GM21737 (cell line): ENCODE results near the gene NRXN3.

Experiments used
- ATAC-seq: cut with Tn5 transposase; IDR thresholded peaks from one replicate; pipeline ENCODE4 v1.9.1; 2021; ENCODE audit warnings: mild to moderate bottlenecking, moderate library complexity; ENCODE audit not compliant: unreplicated experiment

Gene NRXN3

DNA sequence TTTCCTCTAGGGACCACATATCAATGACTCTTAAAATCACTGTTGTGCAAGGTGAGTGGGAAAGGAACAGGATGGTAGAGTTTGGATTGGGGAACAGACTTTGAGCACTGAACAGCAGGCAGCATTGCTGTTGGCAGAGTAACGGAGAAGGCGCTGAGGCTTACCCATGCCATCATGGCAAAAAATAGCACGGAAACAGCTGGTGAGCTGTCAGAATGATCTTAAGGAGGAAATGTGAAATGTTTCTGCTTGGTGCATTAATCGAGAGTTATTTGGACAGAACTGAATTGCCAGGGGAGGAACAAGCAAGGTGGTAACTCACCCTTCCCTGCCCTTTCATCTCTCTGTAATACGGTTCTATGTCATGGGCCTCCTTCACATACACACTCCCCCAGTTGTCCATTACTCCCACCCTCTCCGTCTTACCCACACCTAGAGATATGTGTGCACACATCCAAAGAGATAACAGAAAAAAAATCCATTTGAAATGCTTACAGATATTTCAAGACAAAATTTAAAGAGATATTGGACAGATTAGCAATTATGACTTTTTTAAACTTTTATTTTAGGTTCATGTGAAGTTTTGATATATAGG, 1468.6 kb downstream of the NRXN3 start:
- no peak for ATAC-seq

DNA sequence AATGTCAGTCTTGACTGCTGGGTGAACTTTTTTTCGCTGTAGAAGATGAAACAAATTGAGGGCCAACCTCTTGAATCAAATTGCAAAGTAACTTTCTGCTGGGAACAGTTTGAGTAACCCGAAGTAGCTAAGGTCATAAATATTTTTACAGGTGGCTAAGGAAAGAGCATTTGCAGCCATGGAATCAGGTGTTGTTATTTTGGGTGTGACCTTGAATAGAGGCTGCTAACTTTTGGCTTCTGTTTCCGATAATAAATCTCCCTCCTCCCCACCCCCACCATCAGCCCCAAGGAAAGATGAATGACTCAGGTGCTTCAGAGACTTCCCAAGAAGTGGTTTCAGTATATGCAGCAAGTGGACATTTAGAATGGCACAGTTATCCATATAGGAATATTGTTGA, 1469.4 kb downstream of the NRXN3 start:
- ATAC-seq: no peak

DNA sequence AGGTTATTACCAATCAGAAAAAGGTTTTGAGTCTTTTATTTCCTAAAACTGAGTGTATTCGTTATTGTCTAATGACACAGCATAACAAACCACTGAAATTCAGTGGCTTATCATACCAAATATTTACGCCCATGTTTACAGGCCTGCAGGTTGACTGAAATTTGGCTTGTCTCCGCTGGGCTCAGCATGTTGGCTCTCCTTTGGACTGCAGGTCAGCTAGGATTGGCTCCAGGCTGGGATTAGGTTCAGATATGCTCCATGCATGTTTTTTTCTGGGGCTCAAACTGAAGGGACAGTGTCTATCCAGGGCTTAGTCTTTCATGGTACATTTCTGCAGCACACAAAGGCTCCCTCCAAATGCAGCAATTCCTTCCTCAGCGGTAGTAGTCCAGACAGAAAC, 1471.2 kb downstream of the NRXN3 start:
- no peak for ATAC-seq

DNA sequence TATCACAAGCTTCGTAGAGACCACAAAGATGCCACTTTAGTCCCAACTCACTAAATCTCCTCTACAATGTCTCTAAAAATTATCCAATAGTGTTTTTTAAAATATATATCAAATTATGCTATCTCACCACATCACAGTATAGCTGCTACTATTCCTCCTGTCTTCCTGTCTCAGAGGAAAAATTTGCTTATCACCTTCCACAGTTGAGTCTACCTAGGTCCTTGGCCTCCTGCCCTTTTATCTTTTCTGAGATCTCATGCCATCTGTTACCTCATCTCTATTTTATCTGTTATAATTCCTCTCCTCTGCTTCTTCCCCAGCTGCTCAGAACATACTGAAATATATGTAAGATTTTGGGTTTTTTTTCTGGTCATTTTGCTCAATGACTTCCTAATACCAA, 1473.0 kb downstream of the NRXN3 start:
- no peak for ATAC-seq

DNA sequence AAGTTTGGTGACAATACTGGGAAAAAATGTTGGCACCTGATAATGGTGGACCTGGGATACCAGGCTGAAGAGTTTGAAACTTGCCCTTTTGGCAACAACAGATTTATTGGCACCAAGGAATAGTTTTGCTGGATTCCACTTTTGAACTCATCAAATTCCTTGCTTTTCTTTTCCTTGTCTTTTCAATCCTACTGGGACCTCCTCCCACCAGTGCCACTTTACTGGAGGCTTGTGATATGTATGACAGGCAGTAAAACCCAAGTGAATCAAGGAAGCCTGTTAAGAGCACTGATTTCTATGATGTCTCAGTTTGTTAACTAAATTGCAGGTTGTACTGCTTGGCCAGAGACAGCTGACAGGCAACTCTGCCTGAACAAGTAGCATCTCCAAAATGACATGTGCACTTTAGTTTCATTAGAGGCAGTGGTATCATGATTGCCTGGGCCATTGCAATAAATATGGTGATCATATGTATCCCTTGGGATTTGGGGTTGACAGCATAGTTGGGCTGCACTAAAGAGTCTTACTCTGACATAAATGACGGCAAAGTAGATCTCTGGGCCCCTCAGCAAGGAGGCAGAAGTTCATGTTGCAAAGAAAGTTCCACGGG, 1475.7 kb downstream of the NRXN3 start:
- no peak for ATAC-seq

DNA sequence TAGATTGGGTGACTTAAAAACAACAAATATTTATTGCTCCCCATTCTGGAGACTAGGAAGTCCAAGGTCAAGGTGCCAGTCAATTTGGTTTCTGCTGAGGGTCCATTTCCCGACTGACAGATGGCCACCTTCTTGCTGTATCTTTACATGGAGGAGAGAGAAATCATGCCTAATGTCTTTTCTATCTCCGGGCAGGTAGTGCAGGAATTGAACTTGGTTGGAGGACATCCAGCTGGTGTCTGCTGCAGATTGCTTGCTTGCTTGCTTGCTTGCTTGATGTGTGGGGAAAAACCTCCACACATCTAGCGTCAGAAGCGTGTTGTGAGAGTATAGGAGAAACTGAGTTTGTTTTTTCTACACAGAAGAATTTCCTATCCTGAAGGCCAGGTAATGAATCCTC, 1479.7 kb downstream of the NRXN3 start:
- ATAC-seq: no peak

DNA sequence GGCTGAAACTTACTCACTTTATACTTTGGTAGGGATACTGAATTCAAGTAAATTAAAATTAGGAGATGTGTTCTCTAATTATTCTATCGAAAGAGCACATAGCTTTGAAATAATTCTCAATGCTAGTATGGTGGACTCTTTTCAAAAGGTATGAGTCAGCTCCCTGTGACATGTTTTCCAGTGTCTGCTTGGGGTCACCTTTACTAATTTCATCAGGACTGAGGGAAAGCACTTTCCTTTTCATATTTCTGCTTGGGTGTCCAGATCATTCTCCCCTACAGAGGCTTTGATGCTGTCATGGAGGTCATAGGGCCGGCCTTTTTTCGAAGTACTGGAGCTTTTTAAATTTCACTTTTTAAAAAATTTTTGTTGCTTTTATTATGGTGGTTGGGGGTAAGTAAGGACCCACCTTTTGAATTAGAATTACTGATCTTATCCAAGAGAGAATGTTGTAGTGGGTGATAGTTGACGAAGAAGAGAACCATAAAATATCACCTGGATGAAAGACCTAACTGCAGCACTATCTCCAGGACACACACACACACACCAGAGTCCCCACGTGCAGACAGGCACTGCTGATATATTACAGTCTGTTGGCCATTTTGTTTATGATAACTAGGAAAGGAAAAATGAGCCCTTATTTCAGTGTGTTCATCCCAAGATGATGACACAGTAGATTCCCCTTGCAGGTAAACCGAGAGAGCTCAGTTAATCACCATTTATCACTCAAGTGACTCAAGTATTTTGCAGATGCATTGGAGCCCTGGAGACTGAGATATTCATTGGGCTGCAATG, 1482.5 kb downstream of the NRXN3 start:
- ATAC-seq: no peak

DNA sequence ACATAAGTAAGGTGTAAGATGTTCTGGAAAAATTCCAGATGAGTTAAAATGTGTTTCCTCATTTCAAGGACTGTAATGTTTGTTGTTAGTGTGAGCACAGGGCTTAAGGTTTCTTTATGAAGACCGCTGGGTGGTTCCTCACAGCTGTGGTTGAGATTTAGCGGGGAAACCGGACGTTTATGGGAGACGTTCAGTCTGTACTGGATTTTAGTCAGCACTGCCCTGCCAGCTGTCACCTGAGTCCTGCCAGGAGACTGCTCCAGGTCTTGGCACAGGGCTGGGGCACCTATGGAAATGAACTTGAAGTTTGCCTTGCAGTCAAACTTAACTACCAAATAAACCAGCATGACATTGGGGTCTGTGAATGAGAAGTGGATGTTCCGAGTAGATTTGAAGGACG, 1485.9 kb downstream of the NRXN3 start:
- no peak for ATAC-seq

DNA sequence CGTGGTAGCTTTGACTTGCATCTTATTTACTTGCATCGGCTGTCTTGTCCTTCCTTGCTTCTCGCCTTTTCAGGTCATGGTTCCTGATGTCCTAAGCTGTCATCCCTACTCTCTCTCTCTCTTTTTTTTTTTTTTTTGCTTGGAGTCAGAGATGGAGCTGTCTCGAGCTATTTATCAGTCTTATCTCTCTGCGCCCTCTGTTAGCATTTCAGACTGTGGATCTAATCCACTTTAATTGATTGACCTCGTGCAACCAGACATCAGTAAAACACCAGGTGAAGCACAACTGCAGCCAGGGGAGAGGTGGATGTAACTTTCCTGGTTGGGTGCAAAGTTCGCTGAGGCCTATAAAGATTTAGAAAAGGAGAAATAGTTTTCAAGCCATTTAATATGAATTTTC, 1486.3 kb downstream of the NRXN3 start:
- no peak for ATAC-seq

DNA sequence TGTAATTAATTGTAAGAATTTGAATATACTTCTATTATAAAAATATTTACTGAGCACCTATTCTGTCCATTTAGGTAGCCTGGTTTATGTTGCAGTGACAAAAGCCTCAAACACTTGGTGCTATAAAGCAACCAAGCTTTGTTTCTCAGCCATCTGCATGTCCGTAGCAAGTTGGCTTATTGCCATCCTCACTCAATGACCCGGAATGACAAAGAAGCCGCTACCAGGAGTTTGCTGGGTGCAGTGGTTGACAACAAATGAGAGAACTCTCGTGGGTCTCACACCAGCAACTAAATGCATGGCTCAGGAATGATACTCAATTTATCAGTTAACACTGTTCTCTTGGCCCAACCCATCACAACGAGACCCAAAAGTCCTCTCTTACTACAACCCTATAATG, 1488.0 kb downstream of the NRXN3 start:
- ATAC-seq: no peak

DNA sequence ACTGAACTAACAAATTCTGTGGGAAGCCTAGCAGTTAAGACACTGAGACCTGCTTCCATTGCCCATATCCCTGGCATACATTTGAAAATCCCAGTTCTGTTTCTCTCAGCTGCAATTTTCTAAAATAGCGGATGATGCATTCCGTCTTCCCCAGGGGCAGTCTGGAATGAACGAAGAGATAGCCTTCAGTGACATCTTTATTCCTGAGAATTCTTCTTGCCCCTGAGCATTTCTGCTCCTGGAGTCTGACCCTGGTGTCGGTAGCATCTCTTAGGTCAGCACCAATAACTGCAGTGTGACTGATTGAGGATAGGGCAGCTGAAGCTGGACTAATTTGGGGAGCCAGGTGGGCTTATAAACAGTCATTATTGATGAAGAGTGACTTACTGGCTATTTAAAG, 1488.6 kb downstream of the NRXN3 start:
- ATAC-seq: no peak

DNA sequence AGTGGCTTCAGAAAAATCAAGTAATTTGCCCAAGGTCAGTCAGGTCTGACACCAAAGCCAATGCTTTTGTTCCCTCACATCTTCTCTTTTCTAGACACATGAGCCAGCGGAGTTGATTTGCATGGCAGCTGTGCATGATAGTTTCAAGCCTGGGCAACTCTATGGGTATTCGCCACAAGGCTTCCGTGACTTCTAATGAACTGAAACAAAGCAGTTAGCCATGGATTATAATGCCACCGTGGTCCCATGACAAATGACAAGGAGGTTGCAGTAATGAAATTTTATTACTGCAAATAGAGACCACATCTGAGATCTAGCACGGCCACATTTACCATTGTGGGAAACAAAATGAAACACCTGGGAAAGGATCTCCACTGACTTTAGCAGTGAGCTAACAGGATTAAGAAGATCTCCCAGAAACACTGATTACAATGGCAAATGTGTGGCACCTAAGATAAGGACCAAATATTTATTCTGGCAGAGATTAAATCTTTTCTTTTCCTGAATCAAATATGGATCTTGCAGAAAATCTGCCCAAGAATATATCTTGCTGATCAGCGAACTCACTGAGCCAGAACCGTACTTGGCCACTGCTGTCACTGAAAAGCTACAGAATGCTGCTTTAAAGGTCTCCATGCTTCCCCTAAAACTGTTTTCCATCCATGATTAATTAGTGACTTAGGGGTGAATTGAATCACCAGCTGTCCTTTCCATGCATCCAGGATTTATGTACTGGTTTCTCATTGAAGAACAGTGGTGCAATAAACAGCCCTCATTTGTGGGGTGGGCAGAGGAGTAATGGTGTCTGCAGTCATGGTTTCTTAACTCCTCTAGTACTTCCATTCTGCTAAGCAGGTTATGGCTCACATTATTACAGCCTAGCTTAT, 1490.1 kb downstream of the NRXN3 start:
- ATAC-seq: no peak

DNA sequence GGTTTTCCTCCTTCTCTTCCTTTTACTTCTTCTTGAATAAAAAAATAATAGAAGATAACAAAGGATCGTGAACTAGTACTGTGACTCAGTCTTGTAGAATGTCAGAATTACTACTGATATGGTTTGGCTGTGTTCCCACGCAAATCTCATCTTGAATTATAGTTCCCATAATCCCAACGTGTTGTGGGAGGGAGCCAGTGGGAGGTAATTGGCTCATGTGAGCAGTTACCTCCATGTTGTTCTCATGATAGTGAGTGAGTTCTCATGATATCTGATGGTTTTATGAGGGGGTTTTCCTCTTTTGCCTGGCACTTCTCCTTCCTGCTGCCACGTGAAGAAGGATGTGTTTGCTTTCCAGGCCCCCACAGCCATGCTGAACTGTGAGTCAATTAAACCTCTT, 1491.6 kb downstream of the NRXN3 start:
- no peak for ATAC-seq

DNA sequence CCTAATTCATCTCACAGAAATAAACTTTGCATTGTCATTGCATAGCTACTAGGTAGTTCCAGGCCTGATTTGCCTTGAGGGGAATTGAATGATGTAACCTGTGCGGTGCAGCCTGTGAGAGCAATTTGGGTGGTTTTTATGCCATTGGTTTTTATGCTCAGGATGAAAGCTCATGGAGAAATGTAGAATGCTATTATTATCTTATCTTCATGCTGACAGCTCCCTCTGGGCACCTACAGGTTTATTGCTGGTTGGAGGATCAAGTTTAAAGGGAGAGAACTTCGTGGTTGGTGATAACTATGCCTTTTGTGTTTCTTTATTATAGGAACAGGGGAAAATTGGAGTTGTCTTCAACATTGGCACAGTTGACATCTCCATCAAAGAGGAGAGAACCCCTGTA, 1493.3 kb downstream of the NRXN3 start:
- ATAC-seq: no peak

DNA sequence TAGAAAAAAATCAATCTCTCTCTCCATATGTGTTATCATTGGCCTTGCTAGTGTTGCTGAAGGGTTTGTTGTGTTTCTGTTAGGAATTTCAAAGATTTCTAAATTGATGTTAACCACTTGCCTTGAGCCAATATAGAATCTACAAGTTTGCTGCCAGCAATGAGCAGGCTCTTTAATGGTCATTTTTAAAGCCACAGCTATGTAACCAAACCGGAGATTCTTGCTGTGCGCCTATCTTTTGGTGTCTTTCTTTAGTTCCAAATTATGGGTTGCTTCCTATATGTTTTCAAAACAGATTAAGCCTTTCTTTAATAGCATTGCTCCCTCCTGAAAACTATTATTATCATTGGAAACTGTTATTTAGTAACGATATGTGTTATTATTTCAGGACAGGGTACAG, 1495.4 kb downstream of the NRXN3 start:
- ATAC-seq: no peak

DNA sequence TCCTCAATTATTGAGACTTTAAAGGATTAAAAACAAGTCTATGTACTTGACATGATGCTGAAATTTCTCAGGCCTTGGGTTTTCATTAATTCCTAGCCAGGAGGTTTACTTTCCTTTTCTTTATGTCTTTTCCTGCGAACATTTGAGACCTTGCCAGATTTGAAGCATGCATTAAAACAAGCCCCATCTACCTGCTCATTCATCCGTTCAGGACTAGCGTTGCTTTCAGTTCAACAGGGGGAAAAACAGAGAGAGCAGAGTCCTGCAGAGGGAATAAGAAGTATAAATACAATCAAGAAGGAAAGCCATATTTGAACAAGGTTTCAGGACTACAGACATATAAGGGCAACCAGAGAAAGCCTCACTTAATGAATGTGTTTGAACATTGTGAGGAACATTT, 1498.8 kb downstream of the NRXN3 start:
- no peak for ATAC-seq

DNA sequence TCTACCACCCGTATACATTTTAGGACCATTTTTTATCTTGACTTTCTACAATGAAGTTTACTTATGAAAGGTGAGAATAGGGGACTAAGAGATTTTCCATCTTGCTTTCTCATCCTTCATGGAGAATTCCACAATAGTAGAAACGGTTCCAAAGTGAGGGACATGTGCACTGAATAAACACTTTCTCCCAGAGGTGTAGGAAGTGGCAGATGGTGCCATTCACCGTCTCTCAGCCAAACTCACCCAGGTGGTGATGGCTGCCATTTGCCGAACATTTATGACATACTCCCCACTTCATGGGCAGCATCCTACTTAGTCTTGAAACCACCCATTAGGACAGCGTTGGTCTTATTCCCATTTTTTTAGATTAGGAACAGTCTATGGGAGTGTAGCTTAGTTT, 1500.6 kb downstream of the NRXN3 start:
- ATAC-seq: no peak

DNA sequence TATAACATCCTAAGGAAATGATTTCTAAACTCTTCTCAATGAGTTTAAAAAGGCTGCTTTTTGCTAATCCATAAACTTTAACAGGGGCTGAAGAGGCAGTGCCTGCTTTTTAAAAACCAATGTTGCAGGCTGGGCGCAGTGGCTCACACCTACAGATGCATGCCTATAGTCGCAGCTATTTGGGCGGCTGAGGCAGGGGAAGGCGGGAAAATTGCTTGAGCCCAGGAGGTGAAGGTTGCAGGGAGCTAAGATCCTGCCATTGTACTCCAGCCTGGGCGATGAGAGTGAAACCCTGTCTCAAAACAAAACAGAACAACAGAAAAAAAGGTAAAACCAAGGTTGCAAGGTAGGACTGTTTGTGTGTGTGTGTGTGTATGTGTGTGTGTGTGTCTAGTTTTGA, 1509.9 kb downstream of the NRXN3 start:
- no peak for ATAC-seq

DNA sequence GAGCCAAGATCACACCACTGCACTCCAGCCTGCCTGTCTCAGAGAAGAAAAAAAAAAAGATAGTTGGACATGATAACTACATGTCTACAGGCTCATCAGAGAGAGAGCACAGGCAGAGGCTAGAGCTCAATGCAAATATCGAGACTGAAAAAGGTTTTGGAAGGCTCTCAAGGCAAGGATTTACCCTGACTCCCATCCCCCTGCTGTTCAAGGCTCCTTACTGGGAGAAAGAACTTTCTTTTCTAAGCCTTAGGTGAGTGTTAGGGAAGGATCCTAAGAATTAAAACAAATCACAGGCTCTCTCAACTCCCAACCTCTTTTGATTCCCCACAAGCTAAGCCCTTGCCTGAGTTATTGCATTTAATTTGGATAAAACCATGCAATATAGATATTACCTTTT, 1516.0 kb downstream of the NRXN3 start:
- no peak for ATAC-seq

DNA sequence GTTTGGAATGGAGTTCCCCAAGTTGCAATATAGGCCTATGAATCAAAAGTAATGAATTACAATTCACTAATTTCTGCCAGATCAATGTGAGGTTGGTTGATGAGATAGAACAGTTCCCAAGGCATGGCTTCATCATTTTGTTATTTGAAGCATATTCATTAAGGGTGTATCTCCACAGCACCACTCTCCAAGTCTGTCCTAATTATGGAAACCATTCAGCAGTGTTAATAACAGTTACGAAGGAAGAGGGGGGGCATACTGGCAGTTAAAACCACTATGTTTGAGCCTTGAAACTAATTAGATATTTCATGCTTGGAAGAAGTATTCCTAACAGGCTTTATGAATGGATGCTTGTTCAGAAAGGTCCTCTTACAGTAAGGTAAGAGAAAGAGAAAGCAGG, 1520.8 kb downstream of the NRXN3 start:
- ATAC-seq: no peak

DNA sequence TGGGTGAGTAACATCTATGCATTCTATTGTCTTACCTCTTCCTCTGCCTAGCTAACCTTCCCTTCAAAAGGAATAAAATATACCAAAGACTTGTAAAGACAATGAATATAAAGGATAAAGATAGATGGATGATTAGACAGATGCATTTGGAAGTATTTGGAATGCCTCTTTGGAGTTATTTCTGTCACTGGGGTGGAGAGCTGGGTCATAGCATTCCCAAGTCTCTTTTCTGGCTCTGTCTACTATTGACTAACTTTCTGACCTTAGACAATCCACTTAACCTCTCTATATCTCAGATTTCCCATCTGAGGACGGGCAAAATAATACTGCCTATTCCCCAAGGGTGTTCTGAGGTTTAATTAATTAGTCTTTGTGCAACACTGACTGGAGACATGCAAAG, 1523.8 kb downstream of the NRXN3 start:
- ATAC-seq: no peak

DNA sequence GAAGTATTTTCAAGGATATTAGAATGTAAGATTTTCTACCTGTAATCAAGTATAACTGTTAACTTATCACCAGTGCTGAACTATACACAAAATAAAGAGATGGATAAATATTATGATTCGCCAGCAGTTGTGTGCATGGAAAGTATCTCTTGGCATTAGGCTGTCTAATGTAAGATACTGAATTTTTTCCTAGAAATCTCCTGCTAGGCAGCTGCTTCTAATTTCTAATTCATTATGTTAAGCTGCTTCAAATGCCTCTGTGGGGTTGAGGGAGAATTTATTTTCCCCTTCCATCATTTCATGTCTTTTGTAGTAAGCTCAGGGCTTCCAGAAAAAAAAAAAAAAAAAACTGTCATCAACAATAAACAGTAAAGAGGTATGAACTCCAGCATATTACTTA, 1525.1 kb downstream of the NRXN3 start:
- no peak for ATAC-seq
